NT2/D1 (cell line): ENCODE data around the gene DRICH1.

Source experiments
- SUZ12 ChIP-seq: IDR thresholded peaks from 2 replicates; pipeline ENCODE4 v1.6.1; 2011; ENCODE audit not compliant: insufficient read length, insufficient read depth; ENCODE audit errors: extremely low read depth
- YY1 ChIP-seq: IDR thresholded peaks from 2 replicates; pipeline ENCODE4 v1.6.1; 2011; ENCODE audit not compliant: insufficient read length, insufficient read depth
- ZNF274 ChIP-seq: IDR thresholded peaks from 2 replicates; pipeline ENCODE4 v1.6.1; 2011; ENCODE audit warnings: mild to moderate bottlenecking, low read depth, low read length

GRCh38 chr22:23563111-23563510 lies 69.0 kb downstream of the DRICH1 start:
- TF ChIP-seq ZNF274 (no peak), YY1 (no peak), SUZ12 (no peak)
